ENCODE measurements around the gene PAK1.

Gene PAK1

DNA sequence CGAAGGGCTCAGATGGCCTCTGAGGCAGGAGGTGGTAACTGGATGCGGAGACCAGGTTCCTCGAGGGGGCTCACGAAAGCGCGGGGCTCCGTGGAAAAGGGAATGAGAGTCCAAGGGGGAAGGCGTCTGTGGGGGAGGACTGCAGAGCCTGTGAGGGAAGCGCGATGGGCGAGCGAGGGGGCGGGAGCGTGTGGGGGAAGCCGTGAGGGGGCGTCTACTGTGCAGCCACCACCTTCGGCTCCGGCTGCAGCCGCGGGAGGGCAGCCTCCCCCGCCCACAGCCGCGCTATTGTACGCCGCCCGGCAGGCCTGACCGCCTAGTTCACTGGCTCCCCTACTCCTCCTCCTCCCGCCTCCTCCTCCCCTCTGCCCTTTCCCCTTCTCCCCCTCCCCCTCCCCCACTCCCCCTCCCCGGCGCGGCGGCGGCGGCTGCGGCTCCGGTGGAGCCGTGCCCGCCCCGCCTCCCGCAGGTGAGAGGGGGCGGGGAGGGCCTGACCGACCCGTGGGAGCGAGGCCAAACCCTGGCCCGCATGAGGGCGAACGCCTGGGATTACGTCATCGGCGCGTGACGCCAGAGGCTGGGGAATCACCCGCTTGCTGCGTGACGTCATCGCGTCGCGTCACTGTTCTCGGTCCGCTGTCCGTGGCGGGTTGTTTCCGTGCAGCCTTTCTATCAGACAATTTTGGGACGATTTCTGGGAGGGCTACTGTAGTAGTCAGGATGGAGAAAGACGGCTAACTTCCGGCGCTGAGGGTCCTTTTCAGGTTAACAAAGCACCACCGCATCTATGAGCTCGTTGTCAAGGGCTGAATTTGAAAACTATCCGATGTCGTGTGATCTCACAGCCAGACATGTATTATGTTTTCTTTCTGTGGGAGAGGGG is at the start of gene PAK1:
TSS of gene PAK1 (minus strand) at position 294 of the 883 bp plus-strand sequence. CDS start 81,574 bp downstream, outside the sequence.
- no peaks in the 10 kb centered on the region for H3K9me3 ChIP-seq (ENCODE audit: control insufficient read depth, low read length)
- peak within 1 kb of the TSS; percentile 52 for H3K4me3 ChIP-seq (ENCODE audit: low read length)
- H3K9ac ChIP-seq (ENCODE audit: low read length) = peak within 1 kb of the TSS; percentile 96
- no peaks in the 10 kb centered on the region for H3K36me3 ChIP-seq (ENCODE audit: control insufficient read depth, insufficient read depth, low read length)
- peaks cover 26% of the 10 kb centered on the region for H3K4me1 ChIP-seq (ENCODE audit: control insufficient read depth, insufficient read depth, low read length)
- no peaks in the 10 kb centered on the region for H3K27me3 ChIP-seq (ENCODE audit: control insufficient read depth, insufficient read depth, low read length)

DNA sequence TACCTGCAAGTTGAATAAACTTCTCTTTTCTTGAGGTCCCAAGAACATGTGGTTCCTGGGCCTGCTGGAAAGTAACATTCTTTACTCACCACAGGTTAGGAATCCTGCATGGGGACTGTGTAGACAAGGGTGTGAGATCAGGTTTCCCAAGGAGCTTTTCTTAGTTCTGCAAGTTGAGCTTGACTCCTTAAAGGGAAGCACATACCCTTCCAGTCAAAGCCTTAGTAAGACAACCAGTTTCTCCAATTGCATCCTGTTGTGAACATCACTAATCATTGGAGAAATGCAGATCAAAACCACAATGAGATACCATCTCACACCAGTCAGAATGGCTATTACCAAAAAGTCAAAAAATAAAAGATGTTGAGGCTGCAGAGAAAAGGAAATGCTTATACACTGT is 48.3 kb upstream of the PAK1 start:
- no peaks in the 10 kb centered on the region for H3K4me1 ChIP-seq (ENCODE audit: control insufficient read depth, insufficient read depth, low read length)
- no peak overlapping the region for H3K9ac ChIP-seq (ENCODE audit: low read length)
- H3K36me3 ChIP-seq (ENCODE audit: control insufficient read depth, insufficient read depth, low read length) = no peaks in the 10 kb centered on the region
- no peaks in the 10 kb centered on the region for H3K27me3 ChIP-seq (ENCODE audit: control insufficient read depth, insufficient read depth, low read length)
- no peak overlapping the region for H3K4me3 ChIP-seq (ENCODE audit: low read length)
- no peaks in the 10 kb centered on the region for H3K9me3 ChIP-seq (ENCODE audit: control insufficient read depth, low read length)

DNA sequence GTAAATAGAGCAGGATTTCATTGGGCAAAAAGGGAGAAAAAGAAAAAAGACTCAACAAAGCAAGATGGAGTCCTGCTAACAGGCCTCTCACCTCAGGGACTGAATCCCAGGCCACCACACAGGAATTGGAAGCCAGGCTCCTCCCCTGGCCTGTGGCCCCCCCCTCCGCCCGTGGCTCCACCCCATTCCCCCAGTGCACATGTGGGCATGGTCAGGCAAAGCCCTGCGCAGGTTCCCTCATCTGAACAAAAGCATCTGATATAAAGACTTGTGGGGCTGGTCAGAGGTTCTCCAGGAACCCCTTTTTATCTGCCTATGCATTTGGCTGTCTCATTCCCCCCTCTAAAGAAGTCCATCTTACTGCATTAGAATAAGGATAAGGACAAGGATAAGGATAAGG is 46.0 kb upstream of the PAK1 start:
- Histone ChIP-seq H3K27me3 (ENCODE audit: control insufficient read depth, insufficient read depth, low read length) (no peaks in the 10 kb centered on the region), H3K4me1 (ENCODE audit: control insufficient read depth, insufficient read depth, low read length) (peaks cover 13% of the 10 kb centered on the region), H3K9me3 (ENCODE audit: control insufficient read depth, low read length) (no peaks in the 10 kb centered on the region), H3K36me3 (ENCODE audit: control insufficient read depth, insufficient read depth, low read length) (no peaks in the 10 kb centered on the region), H3K9ac (ENCODE audit: low read length) (no peak overlapping the region), H3K4me3 (ENCODE audit: low read length) (no peak overlapping the region)

DNA sequence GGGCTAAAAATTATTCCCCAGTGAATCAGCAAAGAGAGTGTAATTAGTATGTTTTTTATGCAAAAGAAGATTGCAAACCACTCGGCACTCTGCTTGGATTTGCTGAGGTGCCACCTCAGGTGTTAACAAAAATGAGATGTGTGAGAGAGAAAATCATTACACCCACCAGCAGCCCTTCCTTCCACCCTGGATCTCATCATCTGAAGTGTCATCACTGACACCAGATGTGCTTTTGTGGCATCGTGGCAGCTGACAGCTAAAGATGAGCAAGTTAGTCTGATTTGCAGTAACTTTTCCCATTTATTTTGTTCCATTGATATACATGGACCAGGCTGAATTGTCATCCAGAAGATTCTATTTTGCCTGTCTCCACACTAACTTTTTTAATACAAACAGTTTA is 44.6 kb upstream of the PAK1 start:
- H3K36me3 ChIP-seq (ENCODE audit: control insufficient read depth, insufficient read depth, low read length) = no peaks in the 10 kb centered on the region
- no peak overlapping the region for H3K4me3 ChIP-seq (ENCODE audit: low read length)
- peaks cover 21% of the 10 kb centered on the region for H3K4me1 ChIP-seq (ENCODE audit: control insufficient read depth, insufficient read depth, low read length)
- no peaks in the 10 kb centered on the region for H3K27me3 ChIP-seq (ENCODE audit: control insufficient read depth, insufficient read depth, low read length)
- no peak overlapping the region for H3K9ac ChIP-seq (ENCODE audit: low read length)
- no peaks in the 10 kb centered on the region for H3K9me3 ChIP-seq (ENCODE audit: control insufficient read depth, low read length)

GRCh38 chr11:77517753-77518152 is 43.9 kb upstream of the PAK1 start:
- Histone ChIP-seq H3K4me1 (ENCODE audit: control insufficient read depth, insufficient read depth, low read length) (peaks cover 22% of the 10 kb centered on the region), H3K4me3 (ENCODE audit: low read length) (no peak overlapping the region), H3K9me3 (ENCODE audit: control insufficient read depth, low read length) (no peaks in the 10 kb centered on the region), H3K9ac (ENCODE audit: low read length) (no peak overlapping the region), H3K36me3 (ENCODE audit: control insufficient read depth, insufficient read depth, low read length) (no peaks in the 10 kb centered on the region), H3K27me3 (ENCODE audit: control insufficient read depth, insufficient read depth, low read length) (no peaks in the 10 kb centered on the region)

DNA sequence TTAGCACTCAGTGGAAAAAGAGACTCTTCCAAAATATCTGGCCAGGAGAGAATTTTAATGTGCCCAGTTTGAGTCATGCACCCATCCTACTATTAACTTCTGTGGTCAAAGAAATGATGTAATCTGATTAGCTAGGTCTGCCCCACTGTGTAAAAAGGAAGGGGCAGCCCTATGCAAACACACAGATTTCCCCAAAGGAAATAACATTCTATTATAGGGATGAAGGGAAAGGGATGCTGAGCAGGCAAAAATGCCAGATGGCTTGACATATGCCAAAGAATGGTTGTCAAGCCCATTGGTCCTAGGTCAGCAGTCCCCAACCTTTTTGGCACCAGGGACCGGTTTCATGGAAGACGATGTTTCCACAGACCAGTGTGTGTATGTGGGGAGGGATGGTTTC is 43.3 kb upstream of the PAK1 start:
- H3K4me3 ChIP-seq (ENCODE audit: low read length) = no peak overlapping the region
- no peaks in the 10 kb centered on the region for H3K9me3 ChIP-seq (ENCODE audit: control insufficient read depth, low read length)
- H3K9ac ChIP-seq (ENCODE audit: low read length) = no peak overlapping the region
- peaks cover 22% of the 10 kb centered on the region for H3K4me1 ChIP-seq (ENCODE audit: control insufficient read depth, insufficient read depth, low read length)
- no peaks in the 10 kb centered on the region for H3K36me3 ChIP-seq (ENCODE audit: control insufficient read depth, insufficient read depth, low read length)
- no peaks in the 10 kb centered on the region for H3K27me3 ChIP-seq (ENCODE audit: control insufficient read depth, insufficient read depth, low read length)

GRCh38 chr11:77515483-77515882 is 41.6 kb upstream of the PAK1 start:
- Histone ChIP-seq H3K4me3 (ENCODE audit: low read length) (no peak overlapping the region), H3K36me3 (ENCODE audit: control insufficient read depth, insufficient read depth, low read length) (no peaks in the 10 kb centered on the region), H3K4me1 (ENCODE audit: control insufficient read depth, insufficient read depth, low read length) (peaks cover 22% of the 10 kb centered on the region), H3K9me3 (ENCODE audit: control insufficient read depth, low read length) (no peaks in the 10 kb centered on the region), H3K9ac (ENCODE audit: low read length) (no peak overlapping the region), H3K27me3 (ENCODE audit: control insufficient read depth, insufficient read depth, low read length) (no peaks in the 10 kb centered on the region)

- Histone ChIP-seq H3K4me1 (ENCODE audit: control insufficient read depth, insufficient read depth, low read length) (peaks cover 22% of the 10 kb centered on the region), H3K27me3 (ENCODE audit: control insufficient read depth, insufficient read depth, low read length) (no peaks in the 10 kb centered on the region), H3K9me3 (ENCODE audit: control insufficient read depth, low read length) (no peaks in the 10 kb centered on the region), H3K9ac (ENCODE audit: low read length) (no peak overlapping the region), H3K36me3 (ENCODE audit: control insufficient read depth, insufficient read depth, low read length) (no peaks in the 10 kb centered on the region), H3K4me3 (ENCODE audit: low read length) (no peak overlapping the region)
Measured at GRCh38 chr11:77515063-77515462, 41.2 kb upstream of the PAK1 start.

DNA sequence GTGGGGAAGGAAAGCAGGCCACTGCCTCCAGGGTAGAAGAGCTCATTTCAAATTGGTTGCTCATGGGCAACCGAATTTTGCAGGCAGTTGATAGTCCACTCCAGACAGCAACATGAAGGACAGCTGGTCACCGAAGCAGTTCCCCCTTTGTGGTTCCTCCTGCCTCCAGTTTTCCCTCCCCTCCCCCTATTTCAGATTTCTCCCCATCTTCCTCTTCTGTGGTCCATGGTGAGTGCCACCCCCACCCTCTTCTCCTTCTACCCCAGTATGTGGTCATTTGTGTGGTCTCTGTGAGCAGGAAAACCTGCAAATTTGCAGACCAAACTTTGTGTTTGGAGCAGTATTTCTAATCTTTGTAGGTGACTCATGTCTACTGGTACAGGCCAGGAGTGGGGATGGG is 38.2 kb upstream of the PAK1 start:
- no peak overlapping the region for H3K9ac ChIP-seq (ENCODE audit: low read length)
- H3K27me3 ChIP-seq (ENCODE audit: control insufficient read depth, insufficient read depth, low read length) = no peaks in the 10 kb centered on the region
- no peak overlapping the region for H3K4me3 ChIP-seq (ENCODE audit: low read length)
- peaks cover 22% of the 10 kb centered on the region for H3K4me1 ChIP-seq (ENCODE audit: control insufficient read depth, insufficient read depth, low read length)
- no peaks in the 10 kb centered on the region for H3K9me3 ChIP-seq (ENCODE audit: control insufficient read depth, low read length)
- no peaks in the 10 kb centered on the region for H3K36me3 ChIP-seq (ENCODE audit: control insufficient read depth, insufficient read depth, low read length)

GRCh38 chr11:77510851-77511250 is 37.0 kb upstream of the PAK1 start:
- Histone ChIP-seq H3K4me1 (ENCODE audit: control insufficient read depth, insufficient read depth, low read length) (peaks cover 15% of the 10 kb centered on the region), H3K9me3 (ENCODE audit: control insufficient read depth, low read length) (no peaks in the 10 kb centered on the region), H3K9ac (ENCODE audit: low read length) (no peak overlapping the region), H3K27me3 (ENCODE audit: control insufficient read depth, insufficient read depth, low read length) (no peaks in the 10 kb centered on the region), H3K4me3 (ENCODE audit: low read length) (no peak overlapping the region), H3K36me3 (ENCODE audit: control insufficient read depth, insufficient read depth, low read length) (no peaks in the 10 kb centered on the region)

GRCh38 chr11:77510095-77510494 is 36.2 kb upstream of the PAK1 start:
- Histone ChIP-seq H3K4me1 (ENCODE audit: control insufficient read depth, insufficient read depth, low read length) (peaks cover 11% of the 10 kb centered on the region), H3K27me3 (ENCODE audit: control insufficient read depth, insufficient read depth, low read length) (no peaks in the 10 kb centered on the region), H3K4me3 (ENCODE audit: low read length) (no peak overlapping the region), H3K36me3 (ENCODE audit: control insufficient read depth, insufficient read depth, low read length) (no peaks in the 10 kb centered on the region), H3K9ac (ENCODE audit: low read length) (no peak overlapping the region), H3K9me3 (ENCODE audit: control insufficient read depth, low read length) (no peaks in the 10 kb centered on the region)

GRCh38 chr11:77508019-77508418 is 34.1 kb upstream of the PAK1 start:
- H3K4me3 ChIP-seq (ENCODE audit: low read length) = no peak overlapping the region
- H3K27me3 ChIP-seq (ENCODE audit: control insufficient read depth, insufficient read depth, low read length) = no peaks in the 10 kb centered on the region
- H3K36me3 ChIP-seq (ENCODE audit: control insufficient read depth, insufficient read depth, low read length) = no peaks in the 10 kb centered on the region
- H3K4me1 ChIP-seq (ENCODE audit: control insufficient read depth, insufficient read depth, low read length) = no peaks in the 10 kb centered on the region
- no peak overlapping the region for H3K9ac ChIP-seq (ENCODE audit: low read length)
- no peaks in the 10 kb centered on the region for H3K9me3 ChIP-seq (ENCODE audit: control insufficient read depth, low read length)

All from mucosa of stomach (tissue), 1 donor.